Vagina (tissue), 2 donors: ENCODE results near the gene RIC1. TPM values are rescaled to one million over a fixed set of nuclear protein-coding genes. Genes with fewer than 3 reads are reported as not detected.

ENCODE experiments used
- DNase-seq, 2 donors: peaks; one replicate each; pipeline ENCODE4 v3.0.0-alpha.2; 2017; ENCODE audit errors: extremely low spot score in 2 of 2
- H3K27ac ChIP-seq: fragments of 200-600 bp; sonication (generic); one replicate; pipeline ENCODE4 v1.5.1; 2019
- H3K27me3 ChIP-seq: fragments of 200-600 bp; sonication (generic); one replicate; pipeline ENCODE4 v1.5.1; 2019
- H3K36me3 ChIP-seq, 2 donors: fragments of 200-600 bp; sonication (generic); one replicate each; pipeline ENCODE4 v1.5.1; 2017 to 2019
- H3K4me1 ChIP-seq: fragments of 200-600 bp; sonication (generic); one replicate; pipeline ENCODE4 v1.5.1; 2019
- H3K4me3 ChIP-seq, 2 donors: fragments of 200-600 bp; sonication (generic); 1 replicate in 1 of 2; 2 replicates in 1 of 2; pipeline ENCODE4 v1.5.1; 2016 to 2019
- H3K9me3 ChIP-seq: fragments of 200-600 bp; sonication (generic); one replicate; pipeline ENCODE4 v1.5.1; 2019
- CTCF ChIP-seq, 3 experiments: fragments of 450-650 bp in 2 of 3; fragments of 200-600 bp in 1 of 3; sonication (generic) in 1 of 3; IDR thresholded peaks; one replicate each; pipeline ENCODE4 v1.5.1; 2017 to 2019; ENCODE audit warnings: antibody characterized with exemption in 3 of 3, mild to moderate bottlenecking in 2 of 3, moderate library complexity in 2 of 3
- POLR2A ChIP-seq, 2 donors: fragments of 450-650 bp; IDR thresholded peaks; one replicate each; pipeline ENCODE4 v1.6.1; 2017; ENCODE audit warnings: antibody characterized with exemption in 2 of 2, mild to moderate bottlenecking in 2 of 2, moderate library complexity in 2 of 2
- POLR2AphosphoS5 ChIP-seq, 2 donors: sonication (generic); formaldehyde crosslinking; IDR thresholded peaks; one replicate each; pipeline ENCODE4 v1.9.0; 2017; ENCODE audit warnings: antibody characterized with exemption in 2 of 2, mild to moderate bottlenecking in 2 of 2, low read depth in 1 of 2; ENCODE audit not compliant: insufficient read depth in 1 of 2
- intact Hi-C: fragments of 100-400 bp; cut with DNase I; formaldehyde crosslinking; loops from one replicate; pipeline ENCODE4 v1.15.1; 2023
- total RNA-seq: library from RNA; depleted of rRNA; stranded (reverse); fragments of >200 nt; gene quantifications from one replicate; pipeline ENCODE4 v1.2.3, GENCODE V29; 2016

The RIC1 gene
- total RNA-seq, 1 donor from 2014 or later, result 49.8 TPM

- H3K9me3 ChIP-seq, result no peaks in the 10 kb centered on the region
- intact Hi-C loops, result no loop called here
- no peak for TF ChIP-seq CTCF (IDR thresholded peaks at IDR 0.05)
- no peaks in the 10 kb centered on the region for H3K36me3 ChIP-seq
- H3K27me3 ChIP-seq, result no peaks in the 10 kb centered on the region
- H3K27ac ChIP-seq, result no peak overlapping the region
- H3K4me3 ChIP-seq, result no peak overlapping the region
- H3K4me1 ChIP-seq, result peaks cover 4% of the 10 kb centered on the region
- DNase-seq, result no peak
Observed at GRCh38 chr9:5698004-5698403, 69.1 kb downstream of the RIC1 start.

GRCh38 chr9:5698810-5699556 lies 70.1 kb downstream of the RIC1 start:
- Histone ChIP-seq H3K27me3 (no peaks in the 10 kb centered on the region), H3K4me3 (no peak overlapping the region), H3K9me3 (no peaks in the 10 kb centered on the region), H3K36me3 (no peaks in the 10 kb centered on the region), H3K27ac (no peak overlapping the region), H3K4me1 (peaks cover 4% of the 10 kb centered on the region)
- intact Hi-C loops, result no loop called here
- DNase-seq, result no peak
- TF ChIP-seq POLR2A (IDR thresholded peaks at IDR 0.05) (no peak), CTCF (IDR thresholded peaks at IDR 0.05) (no peak), POLR2AphosphoS5 (IDR thresholded peaks at IDR 0.05; ENCODE audit: insufficient read depth in 1 of 2, low read depth in 1 of 2) (no peak)

GRCh38 chr9:5708414-5708813 lies 79.5 kb downstream of the RIC1 start:
- H3K9me3 ChIP-seq, result peaks cover 21% of the 10 kb centered on the region
- DNase-seq, result no peak
- H3K27ac ChIP-seq, result no peak overlapping the region
- intact Hi-C loops, result no loop called here
- H3K27me3 ChIP-seq, result no peaks in the 10 kb centered on the region
- H3K4me3 ChIP-seq, result no peak overlapping the region
- TF ChIP-seq POLR2AphosphoS5 (IDR thresholded peaks at IDR 0.05; ENCODE audit: insufficient read depth in 1 of 2, low read depth in 1 of 2), result no peak
- no peak for TF ChIP-seq CTCF (IDR thresholded peaks at IDR 0.05)
- TF ChIP-seq POLR2A (IDR thresholded peaks at IDR 0.05), result no peak
- H3K36me3 ChIP-seq, result no peaks in the 10 kb centered on the region
- no peaks in the 10 kb centered on the region for H3K4me1 ChIP-seq

- Histone ChIP-seq H3K27ac (no peak overlapping the region), H3K27me3 (no peaks in the 10 kb centered on the region), H3K4me1 (no peaks in the 10 kb centered on the region), H3K4me3 (no peak overlapping the region), H3K9me3 (peaks cover 18% of the 10 kb centered on the region), H3K36me3 (peaks cover 0 to 24% of the 10 kb centered on the region in 2 donors)
- TF ChIP-seq CTCF (IDR thresholded peaks at IDR 0.05) (no peak), POLR2A (IDR thresholded peaks at IDR 0.05) (no peak), POLR2AphosphoS5 (IDR thresholded peaks at IDR 0.05; ENCODE audit: insufficient read depth in 1 of 2, low read depth in 1 of 2) (no peak)
- DNase-seq, result no peak
- intact Hi-C loops, result no loop called here
Observed at GRCh38 chr9:5712651-5713390, 83.9 kb downstream of the RIC1 start.
